HG02943 (cell line): ENCODE measurements around the gene ZNF652.
"Not testable (repeated sequence)": the region's sequence is repeated elsewhere in the genome, so short reads cannot be mapped to it uniquely, and the experiment has no call there.

ENCODE experiments used
- ATAC-seq: cut with Tn5 transposase; IDR thresholded peaks from one replicate; pipeline ENCODE4 v1.9.1; 2021; ENCODE audit warnings: mild to moderate bottlenecking, low read depth, moderate library complexity; ENCODE audit not compliant: unreplicated experiment

ZNF652 gene

GRCh38 chr17:49361902-49362722 lies at the start of gene ZNF652:
TSS of gene ZNF652 (minus strand) at chr17:49362250. CDS start at chr17:49317725, 44,525 bp downstream.
- ATAC-seq = peak; percentile 65

GRCh38 chr17:49409066-49409465 lies 47.0 kb upstream of the ZNF652 start:
- no peak for ATAC-seq

GRCh38 chr17:49407981-49408501 lies 46.0 kb upstream of the ZNF652 start:
- ATAC-seq = no peak

DNA sequence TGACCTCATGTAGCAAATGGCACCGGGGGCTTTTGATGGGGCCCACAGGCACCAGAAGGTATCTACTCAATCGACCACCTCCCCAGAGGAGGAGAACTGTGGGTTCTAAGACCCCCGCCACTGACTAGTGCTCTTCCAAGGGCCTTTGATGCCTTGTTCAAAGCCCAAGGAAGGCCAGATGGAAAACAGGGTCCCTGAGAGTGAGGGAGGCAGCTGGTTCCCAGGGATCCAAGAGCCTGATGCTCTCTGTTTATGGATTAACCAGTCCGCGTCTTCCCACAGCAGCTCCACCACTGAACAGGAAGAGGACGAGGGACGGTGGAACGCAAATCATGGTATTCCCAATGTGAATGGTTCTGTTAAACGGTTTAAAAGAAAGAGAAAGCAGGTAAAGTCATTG lies 45.0 kb upstream of the ZNF652 start:
- no peak for ATAC-seq

DNA sequence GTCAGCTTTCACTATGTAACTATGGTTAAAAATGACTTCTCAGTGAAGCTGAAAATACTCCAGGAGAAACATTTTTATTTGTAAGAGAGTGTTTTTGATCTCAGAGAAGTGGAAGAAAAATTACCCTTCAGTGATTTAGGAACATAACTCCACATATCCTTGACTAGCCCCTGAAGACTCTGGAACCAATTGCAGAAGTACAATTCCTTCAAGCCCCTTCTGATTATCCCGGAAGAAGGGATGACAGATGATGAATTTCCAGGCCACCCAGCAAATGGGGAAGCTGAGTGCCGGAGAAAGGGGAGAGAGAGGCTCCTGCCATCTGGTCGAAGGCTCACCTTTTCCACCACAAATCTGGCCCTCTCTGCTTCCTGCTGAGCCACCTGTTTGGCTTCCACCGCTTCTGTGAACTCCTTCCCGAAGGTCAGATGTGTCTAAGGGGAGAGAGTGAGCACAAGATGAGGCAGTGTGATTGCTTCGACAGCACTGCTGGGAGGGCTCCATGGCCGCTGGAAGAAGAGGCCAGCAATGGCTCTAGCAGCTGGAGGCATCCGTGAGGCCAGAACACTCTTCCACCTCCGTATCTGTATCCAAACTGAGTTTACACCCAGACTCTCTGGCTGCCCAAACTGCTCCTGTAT lies 44.5 kb upstream of the ZNF652 start:
- no peak for ATAC-seq

DNA sequence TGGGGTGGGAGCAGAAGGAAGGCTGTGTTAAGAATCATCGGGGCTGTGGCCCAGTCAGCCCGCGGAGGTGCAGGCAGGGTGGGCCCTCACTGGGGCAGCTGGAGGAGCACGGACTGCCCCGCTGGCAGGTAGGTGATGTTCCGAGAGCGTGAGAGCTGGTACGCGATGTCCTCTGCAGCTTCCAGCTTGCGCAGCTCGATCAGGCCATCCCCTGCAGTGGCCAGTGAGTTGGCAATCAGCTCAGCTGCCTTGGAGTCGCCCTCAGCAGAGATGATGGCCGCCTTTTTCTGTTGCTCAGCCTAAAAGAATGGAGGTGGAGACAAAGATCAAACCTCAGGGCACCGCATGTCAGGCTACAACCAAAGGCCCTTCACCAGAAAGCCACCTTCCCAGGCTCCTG lies 42.9 kb upstream of the ZNF652 start:
- ATAC-seq = no peak

DNA sequence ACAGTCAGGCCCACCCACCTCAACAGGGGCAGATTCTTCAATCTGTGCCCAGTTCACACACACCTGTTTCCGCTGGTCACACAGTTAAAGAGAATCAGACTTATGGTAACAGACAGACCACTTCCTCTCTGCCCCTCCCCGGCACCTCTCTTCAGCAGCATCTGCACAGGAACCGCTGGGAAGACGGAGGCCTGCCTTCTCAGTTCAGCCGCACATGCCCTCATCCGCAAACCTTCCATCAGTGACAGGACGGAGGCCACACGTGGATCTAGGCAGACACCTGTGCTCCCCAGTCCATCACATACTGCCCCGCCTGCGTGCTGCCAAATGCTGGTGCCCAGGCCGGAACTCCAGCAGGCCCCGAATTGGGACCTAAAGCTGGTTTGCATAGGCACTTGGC lies 42.3 kb upstream of the ZNF652 start:
- no peak for ATAC-seq

GRCh38 chr17:49403514-49404289 lies 41.7 kb upstream of the ZNF652 start:
- ATAC-seq = no peak

DNA sequence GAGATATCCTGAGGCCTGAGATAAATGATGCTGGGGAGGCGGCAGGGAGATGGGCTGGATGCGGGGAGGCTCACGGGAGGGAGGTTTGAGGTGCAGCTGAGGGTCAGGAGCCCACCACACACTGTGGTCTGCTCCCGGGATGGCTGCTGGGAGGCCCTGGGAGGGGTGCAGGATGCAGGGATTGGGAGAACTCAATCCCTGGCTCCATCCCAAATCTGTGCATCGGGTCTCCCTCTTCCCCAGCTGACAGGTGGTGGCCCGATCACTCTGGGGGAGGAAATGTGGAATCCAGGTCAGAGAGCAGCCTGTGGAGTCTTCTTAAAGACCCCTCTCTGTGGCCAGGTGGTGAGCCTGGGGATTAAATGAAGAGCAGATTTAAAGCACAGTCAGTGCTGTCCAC lies 40.7 kb upstream of the ZNF652 start:
- ATAC-seq = no peak

GRCh38 chr17:49401971-49402611 lies 40.0 kb upstream of the ZNF652 start:
- ATAC-seq = no peak

- ATAC-seq = no peak
Observed at GRCh38 chr17:49399995-49400394, 37.9 kb upstream of the ZNF652 start.

GRCh38 chr17:49397586-49397985 lies 35.5 kb upstream of the ZNF652 start:
- no peak for ATAC-seq

GRCh38 chr17:49393491-49394255 lies 31.6 kb upstream of the ZNF652 start:
- no peak for ATAC-seq

DNA sequence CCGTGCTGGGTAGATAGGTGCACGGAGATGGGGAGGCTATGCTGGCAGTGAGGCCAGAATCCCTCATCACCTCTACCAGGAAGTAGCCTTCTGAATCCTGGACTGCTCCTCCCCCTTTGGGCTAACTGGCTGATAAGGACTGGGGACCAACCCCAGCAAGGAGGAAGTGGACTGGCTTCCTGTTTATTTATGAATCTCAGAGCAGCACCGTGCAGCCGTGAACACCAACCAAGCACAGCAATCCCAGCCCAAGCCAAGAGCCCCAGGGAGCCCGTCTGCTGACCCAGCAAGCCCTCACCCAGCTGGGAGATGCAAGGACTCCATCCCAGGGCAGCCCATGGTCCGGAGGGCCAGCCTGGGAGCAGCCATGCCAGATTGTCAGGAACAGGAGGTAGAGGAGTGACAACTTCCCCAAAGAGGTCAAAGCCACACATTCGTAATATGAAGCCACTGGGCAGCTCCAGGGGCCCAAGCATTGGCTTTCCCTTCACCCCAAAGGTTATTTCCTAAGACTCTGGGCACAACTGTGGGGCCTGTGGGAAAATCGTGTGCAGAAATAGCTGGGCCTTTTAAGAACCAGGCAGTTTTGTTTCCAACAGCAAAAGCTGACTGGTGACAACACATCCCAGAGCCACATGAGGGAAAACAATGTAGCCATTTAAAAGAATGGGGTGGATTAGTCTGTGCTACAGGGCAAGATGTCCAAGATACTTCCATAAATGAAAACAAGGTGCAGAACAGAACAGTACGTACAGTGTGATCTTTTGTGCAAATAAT lies 28.7 kb upstream of the ZNF652 start:
- ATAC-seq = no peak

GRCh38 chr17:49389514-49390347 lies 27.7 kb upstream of the ZNF652 start:
- ATAC-seq = not testable (repeated sequence)

DNA sequence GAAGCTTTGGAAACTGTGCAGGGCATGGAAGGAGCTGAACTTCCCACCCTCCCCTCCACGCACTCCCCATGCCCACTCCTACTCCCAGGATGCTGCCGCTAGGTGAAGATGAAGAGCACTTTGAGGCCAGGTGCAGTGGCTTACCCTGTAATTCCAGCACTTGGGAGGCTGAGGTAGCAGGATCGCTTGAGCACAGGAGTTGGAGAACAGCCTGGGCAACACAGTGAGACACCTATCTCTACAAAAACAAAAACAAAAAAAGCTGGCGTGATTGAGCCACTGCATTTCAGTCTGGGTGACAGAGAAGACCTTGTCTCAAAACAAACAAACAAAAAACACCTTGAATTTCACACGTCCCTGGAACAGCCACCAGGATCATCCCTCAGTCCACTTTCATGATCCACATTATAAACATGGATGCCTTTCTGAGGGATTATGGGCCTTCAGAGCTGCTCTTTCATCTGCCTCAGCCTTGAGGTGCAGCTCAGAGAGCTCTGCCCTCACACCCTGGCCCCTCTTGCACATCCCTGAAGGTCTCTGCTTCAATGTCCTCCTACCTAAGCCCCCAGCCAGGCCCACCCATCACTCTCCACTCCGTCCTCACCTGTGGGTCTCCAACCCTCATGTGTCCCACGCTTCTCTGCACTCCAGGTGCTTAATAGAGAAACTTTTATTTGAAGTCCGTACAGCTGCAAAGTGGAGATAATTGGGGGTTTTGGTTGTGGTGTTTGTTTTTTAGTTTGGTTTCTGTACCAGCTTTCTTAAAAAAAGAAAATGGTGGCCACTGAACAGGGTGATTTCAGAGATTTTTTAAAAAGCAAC lies 26.9 kb upstream of the ZNF652 start:
- no peak for ATAC-seq

DNA sequence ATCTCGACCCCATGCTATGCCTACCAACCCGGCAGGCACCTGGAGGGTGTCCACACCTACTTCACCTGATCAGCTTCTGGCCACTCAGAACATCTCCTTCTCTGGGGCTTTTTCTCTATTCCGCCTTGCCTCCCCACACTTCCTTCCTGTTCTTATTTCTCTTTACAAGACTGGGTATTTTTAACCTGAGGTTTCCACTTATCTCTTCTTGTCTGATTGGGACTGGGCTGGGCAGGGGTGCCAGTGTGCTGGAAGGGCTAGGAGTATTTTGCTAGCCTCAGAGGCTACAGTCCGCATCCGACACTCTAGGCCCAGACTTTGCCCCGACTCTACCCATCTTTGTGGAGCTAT lies 26.2 kb upstream of the ZNF652 start:
- ATAC-seq = no peak
